CD4-positive, alpha-beta T cell treated with Interleukin-21 for 1 hour (primary cell): ENCODE measurements around the gene VPS8.
"Not testable (repeated sequence)": the region's sequence is repeated elsewhere in the genome, so short reads cannot be mapped to it uniquely, and the experiment has no call there.

ENCODE experiments used
- DNase-seq: peaks from one replicate; pipeline ENCODE4 v3.0.0-alpha.2; 2020

Gene VPS8

GRCh38 chr3:185003876-185004275 lies 191.9 kb downstream of the VPS8 start:
- DNase-seq = not testable (repeated sequence)

- no peak for DNase-seq
Measured at GRCh38 chr3:185009650-185010049, 197.7 kb downstream of the VPS8 start.

- DNase-seq = not testable (repeated sequence)
Measured at GRCh38 chr3:185017584-185017983, 205.6 kb downstream of the VPS8 start.

GRCh38 chr3:185017996-185018395 lies 206.0 kb downstream of the VPS8 start:
- not testable (repeated sequence) for DNase-seq

- no peak for DNase-seq
Measured at GRCh38 chr3:185021256-185021655, 209.3 kb downstream of the VPS8 start.

GRCh38 chr3:185024406-185024805 lies 212.4 kb downstream of the VPS8 start:
- DNase-seq = no peak

- DNase-seq = no peak
Measured at GRCh38 chr3:185024966-185025365, 213.0 kb downstream of the VPS8 start.

GRCh38 chr3:185028121-185028520 lies 216.2 kb downstream of the VPS8 start:
- no peak for DNase-seq

GRCh38 chr3:185029086-185029485 lies 217.1 kb downstream of the VPS8 start:
- no peak for DNase-seq

GRCh38 chr3:185030399-185030798 lies 218.4 kb downstream of the VPS8 start:
- DNase-seq = no peak

- DNase-seq = no peak
Measured at GRCh38 chr3:185030951-185031350, 219.0 kb downstream of the VPS8 start.

GRCh38 chr3:185037801-185038200 lies 225.8 kb downstream of the VPS8 start:
- DNase-seq = no peak

- no peak for DNase-seq
Measured at GRCh38 chr3:185040425-185040824, 228.5 kb downstream of the VPS8 start.

GRCh38 chr3:185041540-185041939 lies 229.6 kb downstream of the VPS8 start:
- DNase-seq = no peak

GRCh38 chr3:185042312-185043050 lies 230.5 kb downstream of the VPS8 start:
- no peak for DNase-seq

- no peak for DNase-seq
Measured at GRCh38 chr3:185046164-185046515, 234.2 kb downstream of the VPS8 start.

GRCh38 chr3:185046603-185047002 lies 234.6 kb downstream of the VPS8 start:
- DNase-seq = no peak

GRCh38 chr3:185049710-185050109 lies 237.7 kb downstream of the VPS8 start:
- DNase-seq = no peak

- no peak for DNase-seq
Measured at GRCh38 chr3:185051801-185052200, 239.8 kb downstream of the VPS8 start.

GRCh38 chr3:185052631-185053030 lies 240.7 kb downstream of the VPS8 start:
- DNase-seq = no peak

- no peak for DNase-seq
Measured at GRCh38 chr3:185056908-185057307, 244.9 kb downstream of the VPS8 start.

- no peak for DNase-seq
Measured at GRCh38 chr3:185057829-185058228, 245.9 kb downstream of the VPS8 start.

- DNase-seq = no peak
Measured at GRCh38 chr3:185058796-185059195, 246.8 kb downstream of the VPS8 start.

GRCh38 chr3:185059766-185060165 lies 247.8 kb downstream of the VPS8 start:
- DNase-seq = no peak

- DNase-seq = no peak
Measured at GRCh38 chr3:185060655-185061054, 248.7 kb downstream of the VPS8 start.
